Fibroblast of skin of left quadriceps (primary cell): ENCODE data around the gene TRPM5.

Source experiments
- DNase-seq, 2 experiments: peaks; one replicate each; pipeline ENCODE4 v3.0.0-alpha.2; 2013; ENCODE audit warnings: low read depth in 2 of 2

The TRPM5 gene

DNA sequence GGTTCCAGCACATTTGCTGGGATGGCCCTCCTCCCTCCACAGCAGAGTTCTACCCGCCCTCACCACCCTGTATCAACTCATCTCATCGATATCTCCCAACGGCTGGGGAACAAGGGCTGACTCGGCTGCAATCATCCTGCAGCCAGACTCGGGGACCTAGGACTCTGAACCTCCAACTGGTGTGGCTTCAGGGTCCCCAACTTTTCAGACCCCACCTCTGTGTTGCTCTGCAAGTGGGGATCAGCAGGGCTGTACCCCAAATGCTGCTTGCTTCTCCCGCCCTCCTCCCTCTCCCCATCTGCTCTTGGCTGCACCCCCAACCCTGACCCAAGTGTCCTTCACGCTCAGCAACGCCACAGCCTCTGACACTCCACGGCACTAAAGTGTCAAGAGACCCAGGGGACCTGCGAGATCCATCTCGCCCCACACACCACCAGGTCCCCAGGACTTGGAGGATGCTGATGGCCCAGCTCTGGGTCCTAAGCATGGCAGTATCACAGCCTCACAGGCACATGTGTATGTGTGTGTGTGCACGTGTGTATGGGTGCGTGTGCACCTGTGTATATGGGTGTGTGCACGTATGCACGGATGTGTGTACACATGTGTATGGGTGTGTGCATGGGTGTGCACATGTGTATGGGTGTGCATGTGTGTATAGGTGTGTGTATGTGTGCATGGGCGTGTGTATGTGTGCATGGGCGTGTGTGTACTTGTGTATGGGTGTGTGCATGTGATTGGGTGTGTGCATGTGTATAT is 26.9 kb upstream of the TRPM5 start:
- no peak for DNase-seq

DNA sequence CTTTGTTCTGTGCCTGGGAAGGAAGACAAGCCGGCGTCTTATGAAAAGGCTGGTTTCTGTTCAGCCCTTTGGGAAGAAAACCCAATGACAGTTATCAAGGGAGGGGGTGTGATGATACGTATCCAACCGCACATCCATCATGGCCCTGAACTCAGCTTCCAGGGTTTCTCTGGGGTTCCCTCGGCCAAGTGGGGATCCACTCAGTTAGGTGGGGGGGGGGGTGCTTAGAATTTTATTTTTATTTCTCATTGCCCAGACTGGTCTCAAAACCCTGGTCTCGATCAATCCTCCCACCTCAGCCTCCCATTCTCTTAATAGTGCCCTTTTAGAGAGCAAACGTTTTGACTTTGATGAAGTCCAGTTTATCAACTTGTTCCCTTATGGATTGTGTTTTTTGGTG is 26.2 kb upstream of the TRPM5 start:
- DNase-seq: no peak

DNA sequence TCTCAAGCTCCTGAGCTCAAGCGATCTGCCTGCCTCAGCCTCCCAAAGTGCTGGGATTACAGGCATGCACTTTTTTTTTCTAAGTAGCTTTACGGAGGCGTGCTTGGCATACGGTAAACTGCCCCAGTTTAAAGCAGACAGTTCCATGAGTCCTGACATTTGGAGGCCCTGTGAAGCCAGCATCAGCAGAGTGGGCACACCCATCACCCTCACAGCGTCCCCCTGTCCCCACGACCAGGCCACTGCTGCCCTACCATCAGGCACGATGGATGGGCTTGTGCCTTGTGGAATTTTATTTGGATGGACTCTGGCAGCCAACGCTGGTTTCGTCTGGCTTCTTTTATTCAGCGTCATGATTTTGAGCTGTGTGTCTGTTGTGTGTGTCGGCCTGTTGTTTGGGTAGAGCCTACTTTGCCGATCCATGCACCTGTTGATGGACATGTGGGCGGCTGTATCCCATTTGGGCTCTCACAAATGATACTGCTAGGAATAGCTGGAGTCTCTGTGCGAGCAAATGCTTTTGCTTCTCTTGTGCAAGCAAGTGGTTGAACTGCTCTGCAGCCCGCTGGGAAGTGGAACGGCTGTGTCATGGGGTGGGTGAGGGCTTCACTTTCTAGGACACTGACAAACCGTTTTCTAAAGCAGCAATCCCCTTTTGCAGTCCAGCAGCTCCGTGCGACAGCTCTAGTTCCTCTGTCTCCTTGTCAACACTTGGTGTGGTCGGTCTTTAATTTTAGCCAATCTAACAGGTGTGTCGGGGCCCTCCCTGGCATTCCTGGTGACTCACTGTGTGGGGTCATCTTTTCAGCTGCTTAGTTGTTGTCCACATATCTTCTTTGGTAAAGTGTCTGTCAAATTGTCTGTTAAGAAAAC is 24.3 kb upstream of the TRPM5 start:
- DNase-seq: no peak

DNA sequence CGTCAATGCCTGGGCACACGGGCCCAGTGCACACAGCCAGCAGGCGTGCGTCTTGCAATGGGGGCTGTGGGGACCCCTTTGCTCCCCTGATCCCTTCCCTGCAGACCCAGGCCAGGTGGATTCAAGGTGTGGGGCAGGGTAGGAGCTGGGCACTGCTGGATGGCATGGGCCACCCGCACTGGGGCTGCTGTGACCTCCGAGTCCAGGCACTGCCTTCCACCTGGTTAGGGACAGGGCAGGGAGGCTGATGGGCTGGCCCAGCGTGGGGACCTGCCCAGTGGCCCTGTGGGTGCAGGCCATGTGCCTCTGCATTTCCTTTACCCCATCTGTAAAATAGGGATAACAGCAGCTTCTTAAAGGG is 23.4 kb upstream of the TRPM5 start:
- no peak for DNase-seq

DNA sequence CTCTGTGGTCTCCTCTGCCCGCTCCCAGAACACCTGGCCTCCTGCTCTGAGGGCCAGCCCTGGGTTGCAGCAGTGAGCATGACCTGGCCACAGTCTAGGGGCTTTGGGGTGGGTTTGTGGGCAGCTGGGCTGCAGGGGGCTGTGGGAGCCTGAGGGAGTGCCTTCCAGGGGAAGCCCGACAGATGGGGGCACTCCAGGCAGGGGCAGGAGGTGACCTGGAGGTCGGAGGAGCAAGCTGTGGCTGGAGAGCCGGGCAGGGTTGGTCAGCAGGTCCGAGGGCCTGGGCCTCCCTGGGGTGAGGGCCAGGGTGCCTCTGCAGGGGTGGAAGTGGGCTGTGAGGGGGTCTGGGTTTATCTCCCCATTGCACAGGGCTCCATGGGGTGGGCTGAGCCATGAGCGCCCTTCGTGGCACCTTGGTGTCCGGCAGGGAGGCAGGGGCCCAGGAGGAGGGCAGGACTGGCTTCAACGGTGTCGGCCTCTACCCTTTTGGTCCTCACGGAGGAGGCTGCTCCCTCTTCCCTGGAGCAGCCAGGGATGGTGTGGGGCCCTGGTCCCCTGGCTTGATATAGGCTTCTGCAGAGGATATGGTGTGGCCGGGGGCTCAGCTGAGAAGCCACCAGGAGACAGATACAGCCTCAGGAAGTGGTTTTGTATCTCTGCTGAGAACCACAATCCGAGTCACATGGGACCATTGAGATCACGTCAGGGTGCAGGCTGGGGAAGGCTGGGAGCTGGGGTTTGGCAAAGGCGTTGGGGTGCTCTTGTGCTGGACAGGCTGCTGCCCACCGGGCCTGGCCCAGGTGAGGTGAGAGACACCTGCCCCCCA is 22.8 kb upstream of the TRPM5 start:
- DNase-seq: no peak

DNA sequence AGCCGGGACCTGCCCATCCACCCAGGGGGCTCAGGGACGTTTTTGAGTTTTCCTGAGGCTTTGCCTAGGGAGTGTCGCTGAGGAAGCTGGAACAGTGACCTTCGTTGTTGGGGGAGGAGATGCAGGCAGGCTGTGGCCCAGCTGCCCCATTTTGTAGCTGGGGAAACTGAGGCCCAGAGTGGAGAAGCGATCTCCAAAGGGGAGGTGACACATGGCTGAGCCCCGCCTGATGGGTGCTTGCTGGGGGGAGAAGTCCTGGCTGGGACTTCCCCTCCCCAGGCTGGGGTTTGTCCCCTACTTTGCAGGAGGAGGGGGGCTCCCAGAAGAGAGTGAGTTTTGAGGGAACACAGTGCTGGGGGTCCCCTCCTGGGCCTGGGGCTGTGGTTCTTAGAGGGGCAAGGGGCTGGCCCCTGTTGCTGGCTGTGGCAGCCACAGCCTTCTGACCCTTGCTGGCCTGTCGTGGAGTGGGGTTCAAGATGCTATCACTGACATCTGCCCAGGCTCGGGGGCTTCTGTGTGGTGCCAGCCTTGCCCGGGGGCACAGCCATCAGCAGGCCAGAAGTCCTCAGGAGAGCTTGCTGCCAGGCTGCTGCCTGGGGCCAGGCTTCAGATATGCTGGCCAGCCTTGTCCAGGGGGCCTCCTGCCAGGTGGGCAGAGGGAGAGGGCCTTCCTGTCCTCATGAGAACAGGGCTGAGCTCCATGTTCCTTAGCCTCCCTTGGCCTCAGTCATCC is 21.9 kb upstream of the TRPM5 start:
- no peak for DNase-seq

DNA sequence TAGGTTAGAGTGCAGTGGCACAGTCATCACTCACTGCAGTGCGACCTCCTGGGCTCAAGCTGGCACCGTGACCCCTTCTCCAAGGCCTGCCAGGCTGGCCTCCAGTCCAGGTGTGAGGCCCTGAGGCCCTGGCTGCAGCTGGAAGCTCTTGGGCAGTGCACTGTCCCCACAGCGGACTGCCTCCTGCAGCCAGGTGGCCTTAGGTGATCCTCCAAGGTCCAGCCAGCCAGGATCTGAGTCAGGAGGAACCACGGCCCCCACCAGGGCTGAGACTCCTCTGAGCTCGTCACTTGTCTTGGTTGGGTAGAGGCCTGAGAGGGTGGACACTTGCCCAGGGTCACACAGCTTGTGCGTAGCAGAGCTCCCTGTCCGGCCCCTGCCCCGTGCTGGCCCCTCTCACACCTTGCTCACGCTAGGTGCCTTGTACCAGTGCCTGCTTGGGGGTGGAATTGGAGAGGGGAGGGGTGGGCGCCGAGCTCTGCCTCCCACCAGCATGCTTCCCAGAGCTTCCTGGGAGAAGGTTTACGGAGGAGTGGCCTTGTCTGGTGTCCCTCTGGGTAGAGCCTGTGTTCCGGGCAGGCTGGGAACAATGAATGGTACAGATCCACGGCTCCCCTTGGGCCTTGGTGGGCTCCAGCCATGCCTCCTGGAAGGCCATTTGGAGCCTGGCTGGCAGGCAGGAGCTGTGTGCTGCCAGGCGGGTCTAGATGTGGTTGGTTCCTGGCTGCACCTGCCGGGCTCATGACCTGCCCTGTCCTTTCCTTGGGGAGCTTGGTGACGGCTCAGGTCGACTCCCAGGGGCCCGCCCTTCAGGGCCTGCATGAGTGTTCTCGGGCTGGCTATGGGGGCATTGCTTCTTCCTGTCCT is 21.1 kb upstream of the TRPM5 start:
- DNase-seq: no peak

DNA sequence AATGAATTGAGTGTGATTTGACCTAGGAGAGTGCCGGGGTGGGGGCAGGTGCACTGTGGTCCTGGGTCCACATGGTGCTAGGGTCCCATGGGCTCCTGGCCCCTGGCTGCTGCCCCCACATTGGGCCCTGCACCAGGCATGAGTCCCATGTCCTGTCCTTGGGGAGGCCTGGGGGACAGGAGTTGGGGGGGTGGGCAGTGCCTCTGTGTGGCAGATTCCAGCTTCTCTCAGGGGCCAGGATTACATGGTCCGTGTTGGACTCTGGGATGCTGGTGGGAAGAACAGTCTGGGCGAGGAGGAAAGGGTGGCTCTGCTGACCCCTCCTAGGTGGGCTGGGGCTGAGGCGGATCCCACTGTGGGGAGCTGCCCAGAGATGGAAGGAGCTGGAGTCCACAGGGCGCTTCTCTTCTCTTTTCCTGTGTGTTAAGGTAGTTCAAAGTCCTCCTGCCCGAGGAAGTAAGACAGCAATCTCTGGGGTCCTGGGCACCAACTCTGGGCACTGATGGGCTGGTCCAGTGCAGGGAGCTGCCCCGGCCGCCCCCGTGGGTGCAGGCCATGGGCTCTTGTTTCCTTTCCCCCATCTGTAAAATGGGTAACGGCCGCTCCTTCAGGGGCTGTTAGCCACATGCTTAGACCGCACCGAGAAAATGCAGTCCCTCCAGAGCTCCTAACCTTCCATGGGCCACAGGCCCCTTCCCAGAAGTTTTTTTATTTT is 20.3 kb upstream of the TRPM5 start:
- DNase-seq: no peak

DNA sequence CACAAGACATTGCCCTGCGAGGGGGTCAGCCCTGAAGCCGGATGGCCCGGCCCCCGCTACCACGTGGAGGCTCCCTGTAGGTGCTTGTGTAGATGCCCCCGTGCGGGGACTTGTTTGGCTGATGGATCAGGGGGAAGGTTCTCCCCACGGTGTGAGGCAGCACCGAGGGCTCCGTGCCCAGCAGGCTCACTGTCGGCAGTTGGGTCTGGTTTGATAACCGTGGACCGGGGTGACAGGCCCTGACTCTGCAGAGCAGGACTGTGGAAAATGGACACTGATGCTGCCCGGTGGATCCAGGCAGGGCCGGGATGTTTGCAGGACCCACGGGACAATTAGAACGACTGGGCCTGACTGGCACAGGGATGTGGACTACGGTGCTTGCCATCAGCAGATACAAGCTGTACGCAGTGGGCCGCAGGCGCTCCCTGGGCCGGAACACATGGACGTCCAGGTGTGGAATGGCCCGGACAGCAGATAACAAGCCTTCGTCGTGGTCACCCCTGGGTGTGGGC is 19.5 kb upstream of the TRPM5 start:
- no peak for DNase-seq

DNA sequence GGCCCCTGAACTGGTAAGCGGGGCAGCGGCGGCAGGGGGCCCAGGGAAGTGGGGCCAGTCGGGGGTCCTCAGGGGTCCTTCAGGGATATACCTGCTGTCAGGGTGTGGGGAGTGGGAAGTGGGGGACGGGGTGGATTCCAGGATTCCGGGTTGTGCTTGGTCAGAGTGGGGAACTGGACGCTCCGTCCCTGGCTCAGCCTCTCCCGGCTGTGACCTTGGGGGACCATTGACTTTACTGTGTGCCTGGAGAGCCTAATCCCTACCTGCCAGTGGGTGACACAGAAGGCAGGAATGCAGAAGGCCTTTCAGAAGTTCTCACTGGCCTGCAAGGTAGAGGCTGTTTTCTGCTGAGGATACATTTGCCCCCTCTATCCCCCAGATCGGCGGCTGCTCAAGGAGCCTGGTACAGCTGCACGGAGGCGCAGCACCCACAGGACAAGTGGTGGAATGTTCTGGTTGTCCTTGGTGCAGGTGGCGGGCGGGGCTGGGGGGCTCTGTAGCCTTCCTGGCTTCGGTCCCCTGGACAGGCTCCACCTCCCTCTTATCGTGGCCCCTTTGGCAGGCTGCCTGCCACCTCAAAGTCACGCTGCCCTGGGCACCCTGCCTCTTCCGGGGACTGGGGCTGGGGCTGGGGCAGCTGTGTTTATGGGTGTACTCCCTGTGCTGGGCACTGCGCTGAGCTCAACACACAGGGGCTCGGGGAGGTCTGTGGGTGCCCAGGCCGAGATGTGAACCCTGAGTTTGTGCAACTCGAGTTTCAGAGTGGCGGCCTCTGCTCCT is 18.9 kb upstream of the TRPM5 start:
- DNase-seq: no peak

DNA sequence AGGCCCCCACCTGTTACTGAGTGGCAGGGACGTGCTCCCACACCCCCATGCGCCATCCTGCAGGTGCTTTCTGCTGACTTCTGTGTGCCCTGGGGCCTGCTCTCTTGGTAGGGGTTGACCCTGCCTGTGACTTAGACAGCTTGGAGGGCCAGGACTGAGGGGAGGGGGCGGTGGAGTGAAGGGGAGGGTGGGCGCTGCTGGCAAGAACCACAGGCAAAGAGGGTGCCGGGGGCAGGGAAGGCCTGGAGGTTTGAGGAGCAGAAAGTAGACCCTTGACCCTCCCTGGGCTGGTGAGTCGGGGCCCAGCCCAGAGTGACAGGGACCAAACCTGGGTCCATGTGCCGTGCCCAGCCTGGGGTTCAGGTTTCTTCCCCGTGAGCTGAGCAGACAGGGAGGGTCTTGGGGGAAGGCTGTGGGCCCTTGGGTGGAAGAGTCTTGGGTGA is 18.2 kb upstream of the TRPM5 start:
- no peak for DNase-seq

DNA sequence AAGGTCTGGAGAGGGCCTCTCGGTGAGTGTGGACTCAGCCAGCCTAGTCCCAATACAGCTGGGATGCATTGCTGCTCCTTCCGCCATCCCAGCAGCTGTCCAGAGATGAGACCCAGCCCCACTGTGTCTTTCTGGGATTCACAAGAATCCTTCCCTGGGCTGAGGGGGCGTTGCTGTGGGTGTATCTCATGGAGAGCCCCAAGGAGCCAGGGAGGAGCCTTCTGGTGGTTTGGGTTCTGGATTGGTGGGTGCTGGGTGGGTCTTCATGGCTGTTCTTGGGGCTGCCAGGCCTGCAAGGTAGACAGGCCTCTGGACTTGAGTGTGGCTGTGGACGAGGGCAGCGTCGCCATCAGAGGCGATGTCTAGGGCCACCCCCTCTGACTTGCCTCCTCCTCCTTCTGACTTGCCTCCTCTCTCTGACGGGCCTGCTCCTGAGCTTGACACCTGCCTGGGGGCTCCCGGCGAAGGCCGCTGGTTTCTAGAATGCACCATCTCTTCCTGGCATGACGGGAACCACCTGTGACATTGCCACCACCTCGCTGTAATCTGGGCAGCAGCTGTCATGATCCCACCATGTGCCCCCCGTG is 17.7 kb upstream of the TRPM5 start:
- DNase-seq: no peak

DNA sequence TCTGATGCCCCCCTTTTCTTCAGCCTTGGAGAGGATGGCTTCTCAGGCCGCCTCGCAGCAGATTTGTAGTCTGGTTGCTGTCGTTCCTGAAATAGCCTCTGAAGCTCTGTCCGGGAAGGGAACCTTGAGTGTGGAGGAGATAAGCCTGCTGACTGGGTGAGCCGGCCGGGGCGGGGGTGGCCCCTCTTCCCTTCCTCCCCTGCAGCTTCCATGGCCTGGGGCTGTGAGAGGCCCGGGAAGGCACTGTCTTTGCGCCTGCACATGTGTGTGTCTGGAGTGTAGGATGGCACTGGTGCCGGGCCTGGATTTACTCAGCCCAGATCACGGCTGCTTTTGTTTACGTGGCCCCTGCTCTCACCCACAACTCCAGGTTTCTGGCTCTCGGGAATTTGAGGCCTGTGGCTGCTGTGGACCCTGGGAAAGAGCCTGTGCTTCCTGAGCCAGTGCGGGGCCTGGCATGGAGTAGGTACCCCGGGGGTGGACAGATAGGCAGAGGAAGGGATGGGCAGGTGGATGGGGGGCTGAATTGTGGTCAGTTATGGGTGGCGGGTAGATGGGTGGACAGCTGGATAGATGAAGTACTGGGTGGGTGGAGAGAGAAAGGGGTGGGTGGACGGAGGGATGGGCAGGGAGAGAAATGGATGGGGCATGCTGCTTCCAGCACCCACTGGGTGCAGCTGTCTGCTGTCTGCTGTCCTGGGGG is 17.1 kb upstream of the TRPM5 start:
- DNase-seq: no peak

DNA sequence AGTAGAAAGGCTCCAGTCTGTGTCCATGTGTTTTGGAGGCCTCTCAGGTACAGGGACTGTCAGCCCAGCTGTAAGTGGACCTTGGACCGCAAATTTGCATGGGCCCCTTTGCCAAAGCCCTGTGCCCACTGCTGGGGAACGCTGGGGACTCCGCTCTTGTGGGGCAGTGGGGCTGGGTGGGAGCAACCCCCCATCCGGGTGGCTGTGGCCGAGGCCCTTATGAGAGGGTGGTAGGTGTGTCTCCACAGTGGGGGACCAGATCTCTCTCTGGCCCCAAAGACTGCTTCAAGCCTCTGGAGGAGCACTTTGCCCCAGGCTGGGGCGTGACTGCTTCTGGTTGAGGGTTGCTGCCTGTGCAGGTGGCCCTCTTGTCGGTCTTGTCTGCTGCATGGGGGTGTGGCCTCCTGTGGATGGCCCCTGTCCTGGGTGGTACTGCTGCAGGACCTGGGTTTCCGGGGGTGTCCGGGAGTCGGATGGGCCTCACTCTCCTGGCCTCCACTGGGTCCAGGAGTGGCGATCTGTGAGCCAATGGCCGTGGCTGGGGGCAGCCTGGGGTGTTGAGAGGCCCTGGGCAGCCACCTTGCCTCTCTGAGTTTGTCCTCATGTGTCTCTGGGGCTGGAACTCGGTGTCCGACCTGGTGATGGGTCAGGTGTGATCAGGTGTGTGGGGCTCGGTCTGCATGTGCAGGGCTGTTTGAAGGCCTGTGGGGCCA is 16.4 kb upstream of the TRPM5 start:
- DNase-seq: no peak

DNA sequence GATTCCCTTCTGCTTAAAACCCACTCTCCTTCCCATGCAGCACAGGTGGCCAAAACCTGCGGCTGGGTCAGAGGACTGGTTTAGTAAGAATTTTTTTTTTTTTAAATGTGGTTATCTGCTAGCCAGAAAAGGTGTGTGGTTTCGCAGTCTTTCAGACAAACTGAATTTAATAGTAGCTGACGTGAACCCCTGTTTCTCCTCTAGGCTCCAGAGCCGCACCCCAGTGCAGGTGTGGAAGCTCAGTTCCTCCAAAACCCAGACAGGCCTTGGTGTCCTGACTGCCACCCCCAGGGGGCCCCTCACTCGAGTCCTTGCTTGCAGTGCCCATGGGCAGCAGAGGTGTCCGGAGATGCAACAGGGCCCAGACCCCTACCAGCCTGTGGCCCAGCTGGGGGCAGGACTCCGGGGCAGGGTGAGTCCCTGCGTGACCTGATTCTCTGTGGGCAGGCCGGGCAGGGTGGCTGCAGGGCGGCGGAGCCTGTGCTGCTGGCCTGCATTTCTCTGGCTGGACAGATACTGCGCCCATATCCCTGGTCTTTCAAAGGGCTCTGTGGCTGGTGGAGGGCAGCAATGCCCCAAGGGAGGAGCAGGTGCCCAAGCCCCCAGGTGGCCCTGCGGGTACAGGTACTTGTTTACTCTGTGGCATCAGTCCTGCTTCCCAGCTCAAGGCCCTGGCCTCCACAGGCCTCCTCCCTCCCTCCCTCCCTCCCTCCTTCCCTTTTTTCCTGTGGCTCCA is 15.7 kb upstream of the TRPM5 start:
- DNase-seq: no peak

DNA sequence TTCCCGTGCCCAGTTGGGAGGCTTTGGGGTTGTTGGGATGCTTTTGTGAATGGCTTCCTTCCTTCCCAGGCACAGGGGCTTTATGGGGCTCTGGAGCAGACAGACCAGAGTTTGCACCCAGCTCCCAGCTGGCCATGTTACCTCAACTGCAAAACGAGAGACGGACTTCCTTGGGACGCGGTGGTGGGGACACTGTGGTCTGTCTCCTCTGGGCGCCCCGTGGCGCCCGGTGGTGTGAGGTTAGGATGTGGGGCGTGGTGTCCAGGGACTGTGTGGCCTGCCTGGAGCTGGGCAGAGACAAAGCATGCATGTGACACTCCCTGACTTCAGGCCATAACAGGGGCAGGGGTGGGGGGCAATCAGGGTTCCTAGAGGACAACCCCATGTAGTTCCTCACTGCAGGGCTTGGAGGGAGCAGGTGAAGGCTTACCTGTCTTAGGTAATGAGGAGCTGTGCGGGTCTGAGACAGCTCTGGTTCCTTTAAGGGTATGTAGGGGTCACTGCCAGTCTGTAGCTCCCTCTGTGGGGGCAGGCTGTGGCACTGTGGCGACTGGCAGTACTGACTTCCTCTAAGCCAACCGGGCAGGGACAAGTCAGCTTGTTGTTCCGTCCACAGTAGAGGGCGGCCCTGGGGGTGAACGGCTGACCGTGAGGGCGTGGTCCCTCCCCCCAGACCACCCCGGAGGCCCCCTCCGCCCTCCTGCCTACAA is 14.9 kb upstream of the TRPM5 start:
- no peak for DNase-seq
